Activated CD4-positive, alpha-beta T cell treated with anti-CD3 and anti-CD28 coated beads, Interleukin-2, amount 50 U/mL, for 16 hours (primary cell): ENCODE data around the gene ADGRF5.
"Not testable (repeated sequence)": the region's sequence is repeated elsewhere in the genome, so short reads cannot be mapped to it uniquely, and the experiment has no call there.

ENCODE experiments used
- DNase-seq: peaks from one replicate; pipeline ENCODE4 v3.0.0-alpha.2; 2020

Gene ADGRF5

GRCh38 chr6:46882645-46883044 lies 39.1 kb downstream of the ADGRF5 start:
- no peak for DNase-seq

GRCh38 chr6:46879003-46879402 lies 42.7 kb downstream of the ADGRF5 start:
- no peak for DNase-seq

DNA sequence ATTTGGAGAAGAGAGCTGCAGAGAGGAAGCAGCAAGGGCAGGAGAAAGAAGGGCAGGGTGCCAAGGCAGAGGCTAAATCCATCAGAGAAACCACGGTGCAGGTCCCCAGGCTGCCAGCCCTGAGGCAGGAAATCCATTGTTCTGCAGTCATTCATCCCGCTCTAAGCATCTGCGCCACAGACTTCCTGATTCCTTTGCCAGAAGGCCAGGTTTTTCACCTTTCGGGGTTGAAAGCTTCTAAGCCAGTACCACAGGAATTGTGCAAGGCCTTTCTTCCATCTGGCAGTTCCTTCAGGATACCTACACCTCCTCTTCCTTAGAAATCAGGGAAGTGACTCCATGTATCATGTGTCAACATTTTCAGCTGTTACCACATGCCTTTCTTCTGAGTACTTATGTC lies 45.6 kb downstream of the ADGRF5 start:
- DNase-seq = no peak

- DNase-seq = no peak
These were observed 54.3 kb downstream of the ADGRF5 start for GRCh38 chr6:46867411-46867810.

DNA sequence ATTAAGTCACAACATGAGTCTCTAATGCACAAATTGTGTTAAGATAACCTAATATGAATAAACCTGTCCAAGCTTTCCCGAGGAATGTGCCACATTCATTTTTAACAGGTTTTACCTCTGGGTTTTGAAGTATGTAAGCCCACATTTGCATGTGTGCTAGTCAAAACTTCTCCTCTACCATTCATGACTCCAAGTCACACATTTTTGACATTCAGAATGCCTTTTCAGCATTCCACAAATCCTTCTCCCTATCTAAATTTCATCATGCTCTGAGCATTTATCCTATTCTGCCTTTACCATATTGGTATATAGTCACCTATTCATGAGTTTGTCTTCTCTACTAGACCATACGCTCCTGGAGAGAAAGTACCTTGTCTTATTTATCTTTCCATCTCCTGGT lies 56.5 kb downstream of the ADGRF5 start:
- DNase-seq = no peak

DNA sequence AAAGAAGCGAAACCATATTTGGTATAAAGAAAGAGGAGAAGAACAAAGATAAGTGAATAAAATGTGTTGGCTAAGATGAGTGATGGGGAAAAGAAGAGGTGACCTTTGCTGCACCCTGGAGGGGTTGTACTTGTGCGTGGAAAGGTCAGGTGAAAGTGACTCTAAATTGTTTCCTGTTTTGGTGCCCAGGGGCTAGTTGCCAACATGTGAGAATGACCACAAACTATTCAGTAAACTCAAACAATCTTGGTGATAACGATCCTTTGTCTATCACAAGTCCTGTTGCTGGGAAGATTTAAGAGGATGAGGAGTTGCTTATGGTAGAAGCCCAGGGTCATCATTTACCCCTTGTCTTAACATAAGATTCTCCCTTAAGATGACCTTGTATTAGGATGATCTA lies 57.9 kb downstream of the ADGRF5 start:
- DNase-seq = no peak

GRCh38 chr6:46862381-46862780 lies 59.4 kb downstream of the ADGRF5 start:
- DNase-seq = no peak

DNA sequence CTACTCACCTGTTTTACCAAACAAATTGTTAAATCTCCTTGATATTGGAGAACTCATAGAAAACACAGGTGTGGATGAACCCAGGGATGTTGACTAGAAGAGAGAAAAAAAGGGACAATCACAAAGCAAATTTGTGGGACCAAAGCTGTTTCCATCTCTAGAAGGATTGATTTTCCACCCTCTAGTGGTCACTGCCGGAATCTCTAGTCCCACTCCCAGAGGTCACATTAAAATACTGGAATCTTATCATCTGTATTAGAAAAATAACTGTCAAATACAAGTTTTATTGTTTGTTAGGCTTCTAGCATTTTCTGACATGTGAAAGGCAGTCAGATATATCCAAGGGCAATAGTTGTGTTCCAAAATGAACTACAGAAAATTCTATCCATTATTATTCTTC lies 65.8 kb downstream of the ADGRF5 start:
- peak; percentile 3 for DNase-seq

DNA sequence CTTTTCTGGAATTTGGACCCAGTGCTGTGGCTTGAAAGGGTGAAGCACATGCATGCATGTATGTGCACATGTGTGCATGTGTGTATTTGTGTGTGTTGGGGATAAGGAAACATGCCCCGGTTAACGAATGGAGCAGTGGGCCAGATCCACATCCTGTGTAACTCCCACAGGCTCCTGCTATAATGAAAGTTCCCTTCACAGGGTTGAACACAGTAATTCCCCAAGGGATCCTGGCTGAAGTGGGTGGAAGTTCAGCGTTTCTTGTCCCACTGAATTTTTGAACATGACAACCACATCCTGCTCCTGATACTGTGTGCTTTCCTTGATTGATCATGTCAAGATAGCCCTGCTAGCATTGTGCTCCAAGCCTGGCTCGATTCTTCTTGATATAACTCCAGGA lies 70.2 kb downstream of the ADGRF5 start:
- DNase-seq = not testable (repeated sequence)

GRCh38 chr6:46850792-46851191 lies 70.9 kb downstream of the ADGRF5 start:
- DNase-seq = no peak

- DNase-seq = no peak
These were observed 72.4 kb downstream of the ADGRF5 start for GRCh38 chr6:46849361-46849690.

DNA sequence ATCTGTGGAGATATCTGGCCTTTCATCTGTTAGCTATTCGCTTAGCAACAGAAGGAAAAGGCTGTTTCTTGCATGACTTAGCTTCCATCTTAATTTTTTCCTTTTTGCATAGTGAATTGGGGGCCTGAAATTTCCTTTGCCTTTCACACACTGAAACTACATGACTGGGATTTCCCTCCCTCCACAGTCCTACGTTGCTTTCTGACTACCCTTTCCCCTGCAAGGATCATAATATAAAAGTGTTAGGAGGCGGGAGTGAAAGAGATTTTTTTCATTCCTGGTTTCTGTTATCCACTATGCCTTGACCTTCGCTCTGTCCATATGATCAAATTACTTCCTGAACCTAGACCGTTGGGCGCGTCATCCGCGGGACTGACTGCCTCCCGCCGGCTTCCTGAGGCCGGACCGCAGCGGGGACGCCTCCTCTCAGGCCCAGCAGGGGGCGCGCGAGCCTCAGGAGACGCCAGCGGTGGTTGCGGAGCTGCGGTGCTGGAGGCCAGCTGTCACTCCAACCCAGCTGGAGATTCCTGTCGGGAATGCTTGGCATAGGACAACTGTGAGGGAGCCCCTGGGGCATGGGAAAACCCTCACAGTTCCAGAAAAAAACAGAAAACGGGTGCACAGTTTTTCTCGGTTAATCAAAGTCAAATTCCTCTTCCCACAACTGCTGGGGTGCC lies 72.9 kb downstream of the ADGRF5 start:
- DNase-seq = peak; percentile 63

- DNase-seq = no peak
These were observed 76.6 kb downstream of the ADGRF5 start for GRCh38 chr6:46845126-46845525.

DNA sequence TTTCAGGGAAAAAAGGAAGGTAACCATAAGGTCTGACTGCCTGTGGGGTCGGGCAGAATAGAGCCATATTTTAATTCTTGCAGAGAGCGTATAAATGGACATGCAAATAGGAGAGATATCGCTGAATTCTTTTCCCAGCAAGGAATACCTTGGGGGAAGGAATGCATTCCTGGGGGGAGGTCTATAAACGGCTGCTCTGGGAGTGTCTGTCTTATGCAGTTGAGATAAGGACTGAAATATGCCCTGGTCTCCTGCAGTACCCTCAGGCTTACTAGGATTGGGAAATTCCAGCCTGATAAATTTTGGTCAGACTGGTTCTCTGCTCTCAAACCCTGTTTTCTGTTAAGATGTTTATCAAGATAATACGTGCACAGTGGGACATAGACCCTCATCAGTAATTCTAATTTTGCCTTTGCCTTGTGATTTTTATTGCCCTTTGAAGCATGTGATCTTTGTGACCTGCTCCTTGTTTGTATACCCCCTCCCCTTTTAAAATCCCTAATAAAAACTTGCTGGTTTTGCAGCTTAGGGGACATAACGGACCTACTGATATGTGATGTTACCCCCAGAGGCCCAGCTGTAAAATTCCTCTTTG lies 79.4 kb downstream of the ADGRF5 start:
- not testable (repeated sequence) for DNase-seq

- DNase-seq = no peak
These were observed 83.7 kb downstream of the ADGRF5 start for GRCh38 chr6:46838033-46838432.

- DNase-seq = not testable (repeated sequence)
These were observed 86.7 kb downstream of the ADGRF5 start for GRCh38 chr6:46834991-46835390.

DNA sequence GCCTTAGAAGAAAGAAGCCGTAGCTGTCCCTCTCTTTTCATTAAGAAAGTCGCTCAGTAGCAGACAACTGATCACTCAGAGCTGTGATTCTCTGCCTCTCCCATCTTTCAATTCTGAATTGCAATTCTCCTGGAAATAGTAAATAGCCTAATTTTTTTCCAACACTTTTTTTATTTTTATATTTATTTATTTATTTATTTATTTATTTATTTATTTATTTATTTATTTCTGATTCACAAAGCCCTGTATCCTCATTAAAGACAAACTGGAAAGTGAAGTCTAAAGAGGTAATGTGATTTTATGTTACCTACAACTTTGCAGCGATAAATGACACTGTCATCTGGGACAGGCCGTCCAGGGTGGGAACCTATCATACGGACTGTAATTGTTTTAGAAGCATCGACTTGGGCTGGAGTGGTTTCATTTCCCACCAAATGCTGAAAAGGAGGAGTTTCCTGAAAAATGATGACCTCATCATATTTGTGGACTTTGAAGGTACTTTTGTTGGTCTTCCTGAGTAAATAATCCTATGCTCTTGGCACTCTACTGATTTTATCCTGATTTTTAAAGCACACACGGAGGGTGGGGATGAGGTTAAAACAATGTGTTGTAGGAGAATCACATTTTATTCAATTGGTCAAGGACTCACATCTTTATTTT lies 87.4 kb downstream of the ADGRF5 start:
- DNase-seq = not testable (repeated sequence)

DNA sequence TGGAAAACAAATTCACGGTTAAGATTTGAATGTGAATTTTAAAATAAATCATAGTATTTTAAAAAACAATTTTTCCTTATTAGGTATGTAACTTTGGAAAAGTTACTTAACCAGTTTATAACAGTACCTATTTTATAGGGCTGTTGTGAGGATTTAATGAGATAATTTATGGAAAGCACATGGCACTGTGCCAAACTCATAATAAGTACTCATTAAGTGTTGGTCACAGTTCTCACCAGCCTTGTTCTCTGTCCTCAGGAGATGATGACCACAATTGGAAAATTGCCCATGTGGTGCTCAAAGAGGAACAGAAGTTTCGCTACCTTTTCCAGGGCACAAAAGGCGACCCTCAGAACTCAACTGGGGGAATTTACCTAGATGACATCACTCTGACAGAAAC lies 88.9 kb downstream of the ADGRF5 start:
- DNase-seq = no peak

- no peak for DNase-seq
These were observed 92.8 kb downstream of the ADGRF5 start for GRCh38 chr6:46828939-46829338.

DNA sequence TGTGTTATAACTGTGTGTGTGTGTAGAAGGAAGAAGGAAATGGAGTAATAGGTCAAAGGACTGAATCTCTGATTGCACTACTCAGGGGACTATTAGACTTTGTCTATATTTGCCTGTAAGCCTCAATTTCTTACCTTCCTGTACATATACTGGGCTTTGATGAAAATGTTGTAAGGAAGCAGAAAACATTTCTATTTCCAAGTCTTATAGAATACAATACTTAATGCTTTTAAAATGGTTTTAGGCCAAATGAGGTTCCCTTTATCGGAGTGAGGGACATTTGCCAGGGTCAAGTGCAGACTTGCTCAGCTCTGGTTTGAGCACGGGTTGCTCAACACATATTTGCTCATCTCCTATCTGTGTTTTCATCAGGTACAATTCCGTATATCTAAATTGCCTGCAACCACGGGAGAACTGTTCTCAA lies 100.3 kb downstream of the ADGRF5 start:
- no peak for DNase-seq

GRCh38 chr6:46819561-46819960 lies 102.2 kb downstream of the ADGRF5 start:
- no peak for DNase-seq

- no peak for DNase-seq
These were observed 105.1 kb downstream of the ADGRF5 start for GRCh38 chr6:46816626-46817025.

DNA sequence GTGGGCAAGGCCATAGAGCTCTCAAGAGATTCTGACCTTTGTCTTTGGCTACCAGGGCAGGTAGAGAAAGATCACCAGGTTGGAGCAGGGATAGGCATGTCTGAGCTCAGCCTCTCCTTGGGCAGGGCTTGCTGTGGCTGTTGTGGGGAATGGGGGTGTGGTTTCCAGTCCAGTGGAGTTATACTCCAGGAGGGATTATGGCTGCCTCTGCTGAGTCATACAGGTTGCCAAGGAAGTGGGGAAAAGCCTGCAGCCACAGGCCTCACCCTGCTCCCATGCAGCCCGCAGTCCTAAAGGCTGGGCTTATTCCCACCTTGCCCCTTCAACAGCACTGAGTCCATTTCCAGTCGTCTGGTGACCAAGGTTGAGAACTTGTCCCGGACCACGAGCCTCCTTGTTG lies 106.6 kb downstream of the ADGRF5 start:
- no peak for DNase-seq

- DNase-seq = no peak
These were observed 112.9 kb downstream of the ADGRF5 start for GRCh38 chr6:46808806-46809205.
